ENCODE data around the gene SERPINE2.

- TF ChIP-seq CTCF (IDR thresholded peaks at IDR 0.05): no peak
- no peak for TF ChIP-seq EP300 (IDR thresholded peaks at IDR 0.05)
Measured at GRCh38 chr2:223989856-223990232, 49.2 kb downstream of the SERPINE2 start.

All from ovary (tissue), 3 donors.